IMR-90 (cell line): ENCODE measurements around the gene CCDC170. TPM values are rescaled to one million over a fixed set of nuclear protein-coding genes. Genes with fewer than 3 reads are reported as not detected.

Experiments used
- ATAC-seq: fragments of 200-7000 bp; cut with Tn5 transposase; 2 replicates; pipeline ENCODE4 v1.9.1; 2020; ENCODE audit warnings: low read depth, mild to moderate bottlenecking, moderate library complexity
- BruUV-seq: library from RNA; stranded (reverse); fragments of 400-500 nt; replicated peaks from 2 replicates; lab custom pipeline; 2021; lab: Mats Ljungman, UMichigan
- CTCF ChIA-PET: fragments of 300-600 bp; formaldehyde crosslinking; extraction: SDS; loops from one replicate; lab custom pipeline; 2021; ENCODE audit warnings: antibody characterized with exemption; lab: Yijun Ruan, JAX
- POLR2A ChIA-PET: fragments of 300-600 bp; sonication (Branson Sonifier 250); formaldehyde crosslinking; loops from one replicate; lab custom pipeline; 2022; ENCODE audit warnings: antibody characterized with exemption; ENCODE audit not compliant: unreplicated experiment; lab: Charles Lee
- DNase-seq: peaks from one replicate; pipeline ENCODE4 v3.0.0; 2013
- H2AFZ ChIP-seq: replicated peaks from 2 replicates; pipeline ENCODE3; 2013; ENCODE audit warnings: low read length, mild to moderate bottlenecking; ENCODE audit not compliant: poor library complexity
- H2AK5ac ChIP-seq: 2 replicates; pipeline ENCODE4 v1.6.1; 2013; ENCODE audit warnings: low read depth, low read length, inconsistent platforms
- H2AK9ac ChIP-seq: replicated peaks from 2 replicates; pipeline ENCODE3; 2013; ENCODE audit warnings: mild to moderate bottlenecking, low read depth, low read length, moderate library complexity; ENCODE audit not compliant: poor library complexity
- H2BK120ac ChIP-seq: 2 replicates; pipeline ENCODE4 v1.6.1; 2013; ENCODE audit warnings: low read depth, low read length, inconsistent platforms
- H2BK15ac ChIP-seq: 3 replicates; pipeline ENCODE4 v1.6.1; 2013; ENCODE audit warnings: low read depth, low read length, inconsistent platforms
- H2BK20ac ChIP-seq: 2 replicates; pipeline ENCODE4 v1.6.1; 2013; ENCODE audit warnings: low read depth, mild to moderate bottlenecking, inconsistent platforms, low read length, moderate library complexity
- H2BK5ac ChIP-seq: 2 replicates; pipeline ENCODE4 v1.6.1; 2013; ENCODE audit warnings: mild to moderate bottlenecking, low read depth, low read length, inconsistent platforms; ENCODE audit not compliant: poor library complexity, severe bottlenecking
- H3K14ac ChIP-seq: replicated peaks from 2 replicates; pipeline ENCODE4 v1.6.1; 2013; ENCODE audit warnings: low read depth, low read length, inconsistent platforms
- H3K18ac ChIP-seq: 2 replicates; pipeline ENCODE4 v1.6.1; 2013; ENCODE audit warnings: low read depth, low read length, control low read depth
- H3K23ac ChIP-seq: 2 replicates; pipeline ENCODE4 v1.6.1; 2013; ENCODE audit warnings: low read depth, low read length, inconsistent platforms
- H3K27ac ChIP-seq: 2 replicates; pipeline ENCODE4 v1.5.1; 2013; ENCODE audit warnings: mild to moderate bottlenecking, control low read depth, low read length; ENCODE audit not compliant: insufficient read depth
- H3K27me3 ChIP-seq: 2 replicates; pipeline ENCODE4 v1.6.1; 2013; ENCODE audit warnings: low read length; ENCODE audit not compliant: control insufficient read depth, insufficient read depth
- H3K36me3 ChIP-seq: 2 replicates; pipeline ENCODE4 v1.6.1; 2013; ENCODE audit warnings: low read length, mixed read lengths; ENCODE audit not compliant: control insufficient read depth, insufficient read depth
- H3K4ac ChIP-seq: 2 replicates; pipeline ENCODE4 v1.6.1; 2013; ENCODE audit warnings: low read depth, low read length, inconsistent platforms
- H3K4me1 ChIP-seq: 2 replicates; pipeline ENCODE4 v1.6.1; 2013; ENCODE audit warnings: low read length, mixed read lengths; ENCODE audit not compliant: control insufficient read depth, insufficient read depth
- H3K4me2 ChIP-seq: 2 replicates; pipeline ENCODE4 v1.6.1; 2013; ENCODE audit warnings: low read depth, mild to moderate bottlenecking, control low read depth, low read length, moderate library complexity
- H3K4me3 ChIP-seq: 2 replicates; pipeline ENCODE4 v1.5.1; 2013; ENCODE audit warnings: low read depth, mild to moderate bottlenecking, control low read depth, low read length, moderate library complexity; ENCODE audit not compliant: insufficient read depth
- H3K56ac ChIP-seq: 2 replicates; pipeline ENCODE4 v1.6.1; 2013; ENCODE audit warnings: low read length, inconsistent platforms; ENCODE audit not compliant: insufficient read depth; ENCODE audit errors: extremely low read depth
- H3K79me1 ChIP-seq, 2 experiments: 2 replicates each; pipeline ENCODE4 v1.6.1; 2013; ENCODE audit warnings: low read length in 2 of 2, inconsistent platforms in 1 of 2, low read depth in 1 of 2
- H3K9ac ChIP-seq: 2 replicates; pipeline ENCODE4 v1.6.1; 2013; ENCODE audit warnings: low read depth, low read length, control low read depth
- H3K9me1 ChIP-seq: 2 replicates; pipeline ENCODE4 v1.6.1; 2013; ENCODE audit warnings: low read length, inconsistent platforms; ENCODE audit not compliant: insufficient read depth
- H3K9me3 ChIP-seq: 2 replicates; pipeline ENCODE4 v1.6.1; 2013; ENCODE audit warnings: low read length; ENCODE audit not compliant: control insufficient read depth, insufficient read depth
- H4K20me1 ChIP-seq: 2 replicates; pipeline ENCODE4 v1.6.1; 2013; ENCODE audit warnings: low read length, inconsistent platforms; ENCODE audit not compliant: insufficient read depth
- H4K5ac ChIP-seq: 2 replicates; pipeline ENCODE4 v1.6.1; 2013; ENCODE audit warnings: mild to moderate bottlenecking, low read depth, low read length, control low read depth
- H4K8ac ChIP-seq, 2 experiments: 2 replicates each; pipeline ENCODE4 v1.6.1; 2013; ENCODE audit warnings: low read depth in 2 of 2, low read length in 2 of 2, control low read depth in 1 of 2, inconsistent platforms in 1 of 2
- H4K91ac ChIP-seq: 2 replicates; pipeline ENCODE4 v1.6.1; 2013; ENCODE audit warnings: low read depth, low read length, inconsistent platforms; ENCODE audit not compliant: insufficient read depth
- MAZ ChIP-seq: IDR thresholded peaks from 2 replicates; pipeline ENCODE4 v1.6.1; 2012; ENCODE audit warnings: low read depth, mild to moderate bottlenecking, low read length, improper control_type of control experiment, moderate library complexity, borderline replicate concordance
- SMC3 ChIP-seq: fragments of 150-350 bp; IDR thresholded peaks from 2 replicates; pipeline ENCODE4 v1.6.1; 2016; ENCODE audit warnings: low read depth, mild to moderate bottlenecking, antibody characterized with exemption, low read length, moderate library complexity
- WGBS, 2 experiments: methylation state at CpG; one replicate each; pipeline versions ENCODE4 v1.1.5 to v1.1.7; 2013; ENCODE audit warnings: missing lambda C conversion rate in 2 of 2; ENCODE audit not compliant: insufficient read length in 1 of 2; ENCODE audit errors: extremely low coverage in 2 of 2; 5-methylcytosine and 5-hydroxymethylcytosine counted together
- dilution Hi-C: fragments of 300-500 bp; cut with HindIII; formaldehyde crosslinking; loops from one replicate; pipeline ENCODE4 v1.14.3; 2018; ENCODE audit warnings: low sequenced_read_pairs; ENCODE audit not compliant: unreplicated experiment
- in situ Hi-C: fragments of 300-500 bp; cut with MboI; formaldehyde crosslinking; loops from 3 replicates; pipeline ENCODE4 v1.14.3; 2019; ENCODE audit warnings: low sequenced_read_pairs, inconsistent platforms, mixed read lengths
- intact Hi-C: fragments of 100-400 bp; cut with micrococcal nuclease; formaldehyde crosslinking; loops from 2 replicates; pipeline ENCODE4 v1.10.0; 2022
- polyA plus RNA-seq, 3 experiments: library from polyadenylated mRNA; depleted of rRNA; stranded (reverse); fragments of >200 nt; gene quantifications; 2 replicates each; pipeline ENCODE4 v1.2.3, GENCODE V29; 2012; ENCODE audit warnings: low replicate concordance in 1 of 3
- total RNA-seq: library from RNA; depleted of rRNA; stranded (reverse); fragments of >200 nt; gene quantifications from 2 replicates; pipeline ENCODE4 v1.2.3, GENCODE V29; 2012
- TF ChIP-seq, protein P1 (sequence below): conservative IDR thresholded peaks from 2 replicates; pipeline ENCODE4 v1.5.1; 2012; ENCODE audit warnings: mild to moderate bottlenecking, low read depth, low read length, improper control_type of control experiment

The CCDC170 gene
- total and polyA plus RNA-seq, 2 of the 4 experiments (the other 2 are of a cell fraction), result 0.12 to 0.54 TPM

DNA sequence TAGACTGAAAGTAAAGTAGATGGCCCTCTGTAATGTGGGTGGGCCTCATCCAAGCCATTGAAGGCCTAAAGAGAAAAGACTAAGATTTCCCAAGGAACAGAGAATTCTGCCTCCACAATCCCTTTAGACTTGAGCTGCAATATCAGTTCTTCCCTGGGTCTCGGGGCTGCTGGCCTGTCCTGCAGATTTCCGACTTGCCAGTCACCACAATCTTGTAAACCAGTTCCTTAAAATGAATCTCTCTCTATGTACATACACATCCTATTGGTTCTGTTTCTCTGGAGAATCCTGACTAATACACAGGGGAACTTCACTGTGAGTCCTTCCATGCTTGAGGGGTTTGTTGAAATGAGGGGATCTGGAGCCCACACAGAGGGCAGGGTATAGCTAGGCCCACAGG, 12.9 kb downstream of the CCDC170 start:
- Histone ChIP-seq H3K36me3 (no peaks in the 10 kb centered on the region), H3K56ac (no peak overlapping the region), H3K4me1 (0 out of 2 replicates have a peak, but pooled peaks cover 1% of the 10 kb centered on the region), H3K14ac (no peak overlapping the region), H3K9me1 (0 out of 2 replicates have a peak, but pooled peaks cover 3% of the 10 kb centered on the region), H2AK5ac (no peak overlapping the region), H3K18ac (no peak overlapping the region), H2BK5ac (no peak overlapping the region), H2BK15ac (no peak overlapping the region), H4K91ac (no peak overlapping the region), H3K27ac (no peak overlapping the region), H3K4me2 (no peak overlapping the region), H2BK20ac (no peak overlapping the region), H2BK120ac (no peak overlapping the region), H3K23ac (no peak overlapping the region), H4K5ac (no peak overlapping the region), H2AFZ (no peak overlapping the region), H3K79me1 (no peaks in the 10 kb centered on the region), H3K27me3 (no peaks in the 10 kb centered on the region), H3K9ac (no peak overlapping the region), H3K4ac (no peak overlapping the region), H4K20me1 (no peaks in the 10 kb centered on the region), H3K9me3 (no peaks in the 10 kb centered on the region), H2AK9ac (no peak overlapping the region), H4K8ac (no peak overlapping the region), H3K4me3 (no peak overlapping the region)
- POLR2A ChIA-PET, result no interaction called here
- dilution Hi-C loops, result no loop called here
- CTCF ChIA-PET, result no interaction called here
- BruUV-seq, result no TSS peak
- in situ Hi-C loops, result no loop called here
- DNase-seq (no peak), ATAC-seq (no peak)
- no CpG with 5 or more reads among the region's 2 CpGs for WGBS, 2 experiments
- no peak for TF ChIP-seq MAZ
- TF ChIP-seq, protein P1, sequence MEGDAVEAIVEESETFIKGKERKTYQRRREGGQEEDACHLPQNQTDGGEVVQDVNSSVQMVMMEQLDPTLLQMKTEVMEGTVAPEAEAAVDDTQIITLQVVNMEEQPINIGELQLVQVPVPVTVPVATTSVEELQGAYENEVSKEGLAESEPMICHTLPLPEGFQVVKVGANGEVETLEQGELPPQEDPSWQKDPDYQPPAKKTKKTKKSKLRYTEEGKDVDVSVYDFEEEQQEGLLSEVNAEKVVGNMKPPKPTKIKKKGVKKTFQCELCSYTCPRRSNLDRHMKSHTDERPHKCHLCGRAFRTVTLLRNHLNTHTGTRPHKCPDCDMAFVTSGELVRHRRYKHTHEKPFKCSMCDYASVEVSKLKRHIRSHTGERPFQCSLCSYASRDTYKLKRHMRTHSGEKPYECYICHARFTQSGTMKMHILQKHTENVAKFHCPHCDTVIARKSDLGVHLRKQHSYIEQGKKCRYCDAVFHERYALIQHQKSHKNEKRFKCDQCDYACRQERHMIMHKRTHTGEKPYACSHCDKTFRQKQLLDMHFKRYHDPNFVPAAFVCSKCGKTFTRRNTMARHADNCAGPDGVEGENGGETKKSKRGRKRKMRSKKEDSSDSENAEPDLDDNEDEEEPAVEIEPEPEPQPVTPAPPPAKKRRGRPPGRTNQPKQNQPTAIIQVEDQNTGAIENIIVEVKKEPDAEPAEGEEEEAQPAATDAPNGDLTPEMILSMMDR, result no peak
- no peak for TF ChIP-seq SMC3
- intact Hi-C loops, result no loop called here
